Activated T-helper 17 cell treated with anti-CD3 and anti-CD28 coated beads, Interleukin-2, amount 50 U/mL, for 72 hours (primary cell): ENCODE results near the gene AS3MT. TPM values are rescaled to one million over a fixed set of nuclear protein-coding genes. Genes with fewer than 3 reads are reported as not detected.
"Not testable (repeated sequence)": the region's sequence is repeated elsewhere in the genome, so short reads cannot be mapped to it uniquely, and the experiment has no call there.

Experiments used
- ATAC-seq: fragments of 150-1000 bp; cut with Tn5 transposase; replicated peaks from 2 replicates; pipeline ENCODE4 v1.10.0; 2021; ENCODE audit warnings: mild to moderate bottlenecking, moderate library complexity
- H3K27ac Mint-ChIP-seq: one replicate; pipeline ENCODE4 v1.8.0; 2022; ENCODE audit warnings: mixed read lengths
- H3K27me3 Mint-ChIP-seq: one replicate; pipeline ENCODE4 v1.8.0; 2022; ENCODE audit warnings: mixed read lengths
- H3K36me3 Mint-ChIP-seq: one replicate; pipeline ENCODE4 v1.8.0; 2022; ENCODE audit warnings: low read depth, mild to moderate bottlenecking, mixed read lengths
- H3K4me1 Mint-ChIP-seq: one replicate; pipeline ENCODE4 v1.8.0; 2022; ENCODE audit warnings: mixed read lengths
- H3K4me3 Mint-ChIP-seq: one replicate; pipeline ENCODE4 v1.8.0; 2022; ENCODE audit warnings: mild to moderate bottlenecking, mixed read lengths
- H3K9me3 Mint-ChIP-seq: one replicate; pipeline ENCODE4 v1.8.0; 2022; ENCODE audit warnings: mixed read lengths
- total RNA-seq, 2 donors: library from RNA; stranded (reverse); gene quantifications; one replicate each; pipeline ENCODE4 v1.2.3, GENCODE V29; 2022

AS3MT gene
- total RNA-seq, 2 donors from 2014 or later: 1.6 TPM; not detected in 1

- Mint-ChIP-seq H3K36me3 (no peaks in the 10 kb centered on the region), H3K27ac (no peak overlapping the region), H3K9me3 (no peaks in the 10 kb centered on the region), H3K4me3 (no peak overlapping the region), H3K27me3 (peaks cover 22% of the 10 kb centered on the region), H3K4me1 (no peaks in the 10 kb centered on the region)
- no peak for ATAC-seq
These were observed 27.4 kb upstream of the AS3MT start for GRCh38 chr10:102841827-102842345.

DNA sequence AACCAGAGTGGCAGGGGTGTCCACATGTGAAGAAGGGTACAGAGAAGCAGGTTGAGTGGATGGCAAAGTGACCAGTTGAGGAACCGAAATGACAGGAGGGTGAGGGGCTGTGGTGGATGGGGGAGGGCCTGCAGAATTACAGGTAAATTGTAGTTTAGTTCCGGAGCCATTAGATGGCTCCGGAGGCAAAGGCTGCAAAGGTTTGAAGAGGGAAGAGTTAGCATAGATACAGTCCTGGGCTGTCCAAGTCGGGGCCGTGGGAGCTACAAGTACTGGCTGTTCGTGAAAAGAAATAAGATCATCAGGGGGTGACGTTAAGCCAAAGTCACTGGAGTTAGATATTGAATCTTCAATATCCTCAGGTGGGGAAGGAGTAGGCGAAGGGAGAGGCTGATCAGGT, 26.1 kb upstream of the AS3MT start:
- H3K27me3 Mint-ChIP-seq: peaks cover 22% of the 10 kb centered on the region
- not testable (repeated sequence) for H3K9me3 Mint-ChIP-seq, H3K4me3 Mint-ChIP-seq, H3K4me1 Mint-ChIP-seq, ATAC-seq, H3K36me3 Mint-ChIP-seq, H3K27ac Mint-ChIP-seq

DNA sequence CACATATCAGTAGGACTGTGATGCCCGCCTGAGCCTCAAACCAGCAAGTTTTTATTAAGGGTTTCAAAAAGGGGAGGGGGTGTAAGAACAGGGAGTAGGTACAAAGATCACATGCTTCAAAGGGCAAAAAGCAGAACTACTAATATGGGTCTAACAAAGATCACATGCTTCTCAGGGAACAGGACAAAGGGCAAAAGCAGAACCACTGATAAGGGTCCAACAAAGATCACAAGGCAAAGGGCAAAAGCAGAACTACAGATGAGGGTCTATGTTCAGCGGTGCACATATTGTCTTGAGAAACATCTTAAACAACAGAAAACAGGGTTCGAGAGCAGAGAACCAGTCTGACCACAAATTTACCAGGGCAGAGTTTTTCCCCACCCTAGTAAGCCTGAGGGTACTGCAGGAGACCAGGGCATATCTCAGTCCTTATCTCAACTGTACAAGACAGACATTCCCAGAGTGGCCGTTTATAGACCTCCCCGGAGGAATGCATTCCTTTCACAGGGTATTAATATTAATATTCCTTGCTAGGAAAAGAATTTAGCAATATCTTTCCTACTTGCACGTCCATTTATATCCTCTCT, 25.0 kb upstream of the AS3MT start:
- ATAC-seq, H3K4me3 Mint-ChIP-seq, H3K36me3 Mint-ChIP-seq, H3K4me1 Mint-ChIP-seq, H3K9me3 Mint-ChIP-seq, H3K27ac Mint-ChIP-seq: not testable (repeated sequence)
- peaks cover 16% of the 10 kb centered on the region for H3K27me3 Mint-ChIP-seq

DNA sequence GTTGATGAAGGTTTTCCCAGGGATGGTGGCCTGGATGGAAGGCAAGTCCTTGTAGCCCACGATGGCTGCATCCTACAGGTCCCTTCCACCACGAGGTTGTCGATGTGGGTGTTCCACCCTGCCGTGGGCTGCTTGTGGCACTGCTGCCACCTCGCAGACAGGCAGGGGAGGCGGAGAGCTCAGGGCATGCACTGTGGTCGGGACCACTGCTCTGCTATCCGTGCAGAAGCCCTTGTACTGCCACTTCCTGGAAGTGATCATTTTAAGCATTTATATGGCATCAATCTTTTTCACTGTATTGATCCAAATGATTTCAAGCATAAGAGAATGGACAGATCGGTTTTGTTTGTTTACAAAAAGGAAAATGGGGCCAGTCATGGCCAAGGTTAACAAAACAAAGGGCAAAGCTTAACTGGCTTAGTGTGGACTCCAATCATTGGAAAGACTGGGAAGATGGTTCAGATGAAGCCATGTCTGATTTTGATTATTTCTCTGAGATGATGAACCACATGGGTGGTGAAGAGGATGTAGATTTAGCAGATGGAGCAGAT, 23.8 kb upstream of the AS3MT start:
- no peaks in the 10 kb centered on the region for H3K4me1 Mint-ChIP-seq
- no peaks in the 10 kb centered on the region for H3K36me3 Mint-ChIP-seq
- no peaks in the 10 kb centered on the region for H3K9me3 Mint-ChIP-seq
- H3K27me3 Mint-ChIP-seq: peaks cover 16% of the 10 kb centered on the region
- no peak for ATAC-seq
- no peak overlapping the region for H3K4me3 Mint-ChIP-seq
- H3K27ac Mint-ChIP-seq: no peak overlapping the region

DNA sequence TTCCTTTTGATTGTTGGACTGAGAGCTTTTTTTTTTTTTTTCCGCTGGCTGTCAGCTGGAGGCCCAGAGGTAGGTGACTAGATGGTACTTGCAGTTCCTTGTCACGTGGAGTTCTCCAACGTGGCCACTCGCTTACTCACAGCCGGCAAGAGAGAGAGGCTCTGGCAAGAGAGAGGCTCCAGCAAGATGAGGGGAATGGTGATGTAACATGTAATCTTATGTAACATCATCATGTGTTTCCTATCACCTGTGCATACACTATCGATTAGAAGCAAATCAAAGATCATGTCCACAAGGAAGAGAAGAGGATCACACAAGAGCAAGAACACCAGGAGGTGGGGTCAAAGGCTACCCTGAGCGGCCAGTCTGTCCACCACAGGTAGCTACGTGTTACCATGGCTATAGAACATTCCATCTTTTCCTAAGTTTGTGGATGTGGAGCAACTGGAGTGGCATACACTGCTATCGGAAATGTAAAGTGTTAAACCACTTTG, 19.2 kb upstream of the AS3MT start:
- Mint-ChIP-seq H3K4me1 (no peaks in the 10 kb centered on the region), H3K36me3 (no peaks in the 10 kb centered on the region), H3K27me3 (no peaks in the 10 kb centered on the region), H3K4me3 (no peak overlapping the region), H3K27ac (no peak overlapping the region), H3K9me3 (no peaks in the 10 kb centered on the region)
- no peak for ATAC-seq

- not testable (repeated sequence) for H3K4me1 Mint-ChIP-seq, H3K27me3 Mint-ChIP-seq, ATAC-seq, H3K4me3 Mint-ChIP-seq, H3K9me3 Mint-ChIP-seq, H3K27ac Mint-ChIP-seq, H3K36me3 Mint-ChIP-seq
These were observed 16.0 kb upstream of the AS3MT start for GRCh38 chr10:102853237-102853636.

- peaks cover 16% of the 10 kb centered on the region for H3K36me3 Mint-ChIP-seq
- not testable (repeated sequence) for H3K27ac Mint-ChIP-seq, ATAC-seq, H3K9me3 Mint-ChIP-seq, H3K27me3 Mint-ChIP-seq, H3K4me1 Mint-ChIP-seq
- H3K4me3 Mint-ChIP-seq: peak overlapping the region; percentile 58
These were observed 13.4 kb upstream of the AS3MT start for GRCh38 chr10:102855731-102856436.

DNA sequence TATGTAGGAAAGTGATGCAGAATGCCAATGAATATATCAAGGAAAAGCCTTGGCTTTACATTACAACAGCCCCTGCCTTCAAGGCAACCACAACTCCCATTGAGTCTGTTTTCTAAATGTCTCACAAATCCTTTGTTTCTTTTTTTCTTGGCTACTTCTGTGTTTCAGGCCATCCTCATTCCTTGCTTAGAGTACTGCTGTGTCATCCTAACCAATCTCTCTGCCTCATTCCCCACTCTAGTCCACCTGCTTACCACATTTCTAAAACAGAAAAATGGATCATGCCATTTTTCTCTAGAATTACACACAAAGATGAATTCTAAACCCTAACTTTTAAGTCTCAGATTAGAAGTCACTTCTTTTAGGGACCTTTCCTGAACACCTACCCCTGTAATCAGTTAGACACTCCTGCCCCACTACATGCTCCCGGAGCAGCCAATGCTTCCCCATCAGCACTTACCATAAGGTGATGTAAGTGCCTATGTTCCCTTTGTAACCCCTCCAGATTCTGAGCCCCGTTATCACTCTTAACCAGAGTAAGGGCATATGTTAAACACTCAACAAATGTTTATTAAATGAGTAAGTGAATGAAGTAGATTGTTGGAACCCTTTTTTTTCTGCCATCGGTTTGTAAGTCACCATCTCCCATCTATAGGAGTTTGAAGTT, 12.4 kb upstream of the AS3MT start:
- ATAC-seq: no peak
- H3K27ac Mint-ChIP-seq: no peak overlapping the region
- H3K4me3 Mint-ChIP-seq: no peak overlapping the region
- H3K27me3 Mint-ChIP-seq: no peaks in the 10 kb centered on the region
- H3K36me3 Mint-ChIP-seq: peaks cover 23% of the 10 kb centered on the region
- no peaks in the 10 kb centered on the region for H3K4me1 Mint-ChIP-seq
- H3K9me3 Mint-ChIP-seq: no peaks in the 10 kb centered on the region

GRCh38 chr10:102859911-102860310, 9.4 kb upstream of the AS3MT start:
- Mint-ChIP-seq H3K4me3 (no peak overlapping the region), H3K36me3 (peaks cover 53% of the 10 kb centered on the region), H3K4me1 (no peaks in the 10 kb centered on the region), H3K27ac (no peak overlapping the region), H3K9me3 (no peaks in the 10 kb centered on the region), H3K27me3 (no peaks in the 10 kb centered on the region)
- no peak for ATAC-seq

DNA sequence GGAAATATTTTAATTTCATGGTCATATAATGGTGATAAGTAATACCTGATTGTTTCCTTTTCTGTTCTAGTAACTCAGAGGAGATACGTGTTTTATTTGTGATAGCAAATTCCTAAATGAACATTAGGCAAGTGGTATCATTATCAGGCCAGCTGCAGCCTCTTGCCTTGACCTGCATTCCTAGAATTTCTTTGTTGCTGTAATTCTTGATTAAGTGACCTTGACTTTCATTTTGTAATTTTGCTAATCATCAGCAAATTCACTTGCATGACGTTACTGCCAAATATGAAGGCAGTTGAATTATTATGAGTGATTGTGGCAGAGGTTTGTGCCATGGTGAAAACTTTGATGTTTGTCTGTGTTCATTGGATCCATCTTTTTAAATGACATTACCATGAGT, 5.6 kb upstream of the AS3MT start:
- Mint-ChIP-seq H3K4me1 (no peaks in the 10 kb centered on the region), H3K9me3 (no peaks in the 10 kb centered on the region), H3K4me3 (no peak overlapping the region)

DNA sequence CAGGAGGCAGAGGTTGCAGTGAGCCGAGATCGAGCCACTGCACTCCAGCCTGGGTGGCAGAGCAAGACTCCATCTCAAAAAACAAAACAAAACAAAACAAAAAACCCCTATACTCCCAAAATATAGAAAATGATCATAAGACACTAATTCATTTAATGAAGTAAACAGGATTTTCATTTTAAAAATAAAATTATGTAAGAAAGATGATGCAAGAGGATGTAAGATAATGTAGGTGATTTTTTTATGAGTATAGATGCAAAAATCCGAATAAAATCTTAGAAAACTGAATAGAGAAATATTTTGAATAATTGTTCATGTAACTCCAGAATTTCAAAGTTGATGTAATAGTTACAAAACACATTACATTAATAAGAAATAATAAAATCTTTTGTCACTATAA, 3.6 kb upstream of the AS3MT start:
- Mint-ChIP-seq H3K27me3 (peaks cover 8% of the 10 kb centered on the region), H3K4me1 (peaks cover 6% of the 10 kb centered on the region), H3K9me3 (no peaks in the 10 kb centered on the region), H3K36me3 (peaks cover 53% of the 10 kb centered on the region), H3K4me3 (no peak overlapping the region), H3K27ac (no peak overlapping the region)
- ATAC-seq: no peak

More for the DNA sequence above, 5.6 kb upstream of the AS3MT start:
- Mint-ChIP-seq H3K27ac (no peak overlapping the region), H3K36me3 (peaks cover 66% of the 10 kb centered on the region), H3K27me3 (peaks cover under 1% of the 10 kb centered on the region)
- ATAC-seq: no peak

GRCh38 chr10:102868911-102869257, 386 bp upstream of the AS3MT start:
- peaks cover 10% of the 10 kb centered on the region for H3K27me3 Mint-ChIP-seq
- peaks cover 23% of the 10 kb centered on the region for H3K36me3 Mint-ChIP-seq
- H3K9me3 Mint-ChIP-seq: no peaks in the 10 kb centered on the region
- peak overlapping the region; percentile 55 for H3K4me3 Mint-ChIP-seq
- H3K27ac Mint-ChIP-seq: no peak overlapping the region
- ATAC-seq: no peak
- peaks cover 6% of the 10 kb centered on the region for H3K4me1 Mint-ChIP-seq

GRCh38 chr10:102870221-102870620, 951 bp downstream of the AS3MT start:
- peaks cover 6% of the 10 kb centered on the region for H3K4me1 Mint-ChIP-seq
- H3K27ac Mint-ChIP-seq: no peak overlapping the region
- peaks cover 10% of the 10 kb centered on the region for H3K27me3 Mint-ChIP-seq
- H3K9me3 Mint-ChIP-seq: no peaks in the 10 kb centered on the region
- ATAC-seq: no peak
- peaks cover 10% of the 10 kb centered on the region for H3K36me3 Mint-ChIP-seq
- H3K4me3 Mint-ChIP-seq: no peak overlapping the region

GRCh38 chr10:102872163-102872562, 2.9 kb downstream of the AS3MT start:
- Mint-ChIP-seq H3K36me3 (no peaks in the 10 kb centered on the region), H3K4me1 (peaks cover 6% of the 10 kb centered on the region), H3K27ac (no peak overlapping the region), H3K9me3 (no peaks in the 10 kb centered on the region), H3K27me3 (peaks cover 10% of the 10 kb centered on the region), H3K4me3 (no peak overlapping the region)
- ATAC-seq: no peak

GRCh38 chr10:102876747-102877153, 7.5 kb downstream of the AS3MT start:
- no peaks in the 10 kb centered on the region for H3K27me3 Mint-ChIP-seq
- H3K36me3 Mint-ChIP-seq: no peaks in the 10 kb centered on the region

More at GRCh38 chr10:102876747-102877153, 7.5 kb downstream of the AS3MT start:
- ATAC-seq: no peak
- Mint-ChIP-seq H3K4me1 (no peaks in the 10 kb centered on the region), H3K27ac (no peak overlapping the region), H3K9me3 (no peaks in the 10 kb centered on the region), H3K4me3 (no peak overlapping the region)
